Measurements from ENCODE around the gene SPATA20. TPM values are rescaled to one million over a fixed set of nuclear protein-coding genes. Genes with fewer than 3 reads are reported as not detected.

SPATA20 gene
- total RNA-seq, 1 donor from 2014 or later = 70.2 TPM

DNA sequence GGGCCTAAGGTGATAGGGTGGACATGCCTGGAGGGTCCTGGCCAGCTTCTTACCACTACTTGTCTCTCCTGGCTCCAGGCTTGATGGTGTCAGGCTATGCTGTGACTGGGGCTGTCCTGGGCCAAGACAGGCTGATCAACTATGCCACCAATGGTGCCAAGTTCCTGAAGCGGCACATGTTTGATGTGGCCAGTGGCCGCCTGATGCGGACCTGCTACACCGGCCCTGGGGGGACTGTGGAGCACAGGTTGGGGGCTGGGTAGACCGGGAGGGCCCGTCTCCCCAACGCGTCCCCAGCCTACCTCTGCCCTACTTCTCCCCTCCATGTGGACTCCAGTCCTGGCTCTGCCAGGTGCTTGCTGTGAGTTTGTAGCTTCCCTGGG is 4.5 kb downstream of the SPATA20 start:
- TF ChIP-seq CTCF (conservative IDR thresholded peaks at IDR 0.05; ENCODE audit: low read depth, low read length) = no peak
- H3K4me3 ChIP-seq (ENCODE audit: low read depth, low read length) = no peak overlapping the region
- no peak for DNase-seq (ENCODE audit: low read depth)

DNA sequence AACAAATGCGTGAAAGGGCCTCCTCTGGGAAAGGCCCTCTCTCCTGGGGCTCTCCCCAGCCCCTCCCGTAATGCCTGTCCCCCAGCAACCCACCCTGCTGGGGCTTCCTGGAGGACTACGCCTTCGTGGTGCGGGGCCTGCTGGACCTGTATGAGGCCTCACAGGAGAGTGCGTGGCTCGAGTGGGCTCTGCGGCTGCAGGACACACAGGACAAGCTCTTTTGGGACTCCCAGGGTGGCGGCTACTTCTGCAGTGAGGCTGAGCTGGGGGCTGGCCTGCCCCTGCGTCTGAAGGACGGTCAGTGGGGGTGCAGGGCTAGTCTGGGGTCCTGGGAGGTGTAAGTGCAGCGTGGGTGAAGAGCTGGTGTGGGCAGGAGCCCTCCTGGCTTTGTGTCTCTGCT is 4.9 kb downstream of the SPATA20 start:
- H3K4me3 ChIP-seq (ENCODE audit: low read depth, low read length) = no peak overlapping the region
- no peak for DNase-seq (ENCODE audit: low read depth)
- no peak for TF ChIP-seq CTCF (conservative IDR thresholded peaks at IDR 0.05; ENCODE audit: low read depth, low read length)

DNA sequence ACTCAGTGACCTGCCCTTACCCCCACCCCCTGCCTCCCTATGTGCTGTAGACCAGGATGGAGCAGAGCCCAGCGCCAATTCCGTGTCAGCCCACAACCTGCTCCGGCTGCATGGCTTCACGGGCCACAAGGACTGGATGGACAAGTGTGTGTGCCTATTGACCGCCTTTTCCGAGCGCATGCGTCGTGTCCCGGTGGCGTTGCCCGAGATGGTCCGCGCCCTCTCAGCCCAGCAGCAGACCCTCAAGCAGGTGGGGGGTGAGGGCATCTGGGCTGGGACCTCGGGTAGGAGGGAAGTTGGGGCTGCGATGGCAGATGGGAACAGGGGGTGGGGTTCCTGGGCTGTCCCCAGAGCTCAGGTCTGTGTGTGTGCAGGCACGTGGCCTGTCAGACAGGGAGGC is 7.2 kb downstream of the SPATA20 start:
- H3K4me3 ChIP-seq (ENCODE audit: low read depth, low read length) = no peak overlapping the region
- no peak for TF ChIP-seq CTCF (conservative IDR thresholded peaks at IDR 0.05; ENCODE audit: low read depth, low read length)
- DNase-seq (ENCODE audit: low read depth) = no peak

- no peak for TF ChIP-seq CTCF (conservative IDR thresholded peaks at IDR 0.05; ENCODE audit: low read depth, low read length)
- DNase-seq (ENCODE audit: low read depth) = no peak
Observed at GRCh38 chr17:50556803-50557202, 9.8 kb downstream of the SPATA20 start.

DNA sequence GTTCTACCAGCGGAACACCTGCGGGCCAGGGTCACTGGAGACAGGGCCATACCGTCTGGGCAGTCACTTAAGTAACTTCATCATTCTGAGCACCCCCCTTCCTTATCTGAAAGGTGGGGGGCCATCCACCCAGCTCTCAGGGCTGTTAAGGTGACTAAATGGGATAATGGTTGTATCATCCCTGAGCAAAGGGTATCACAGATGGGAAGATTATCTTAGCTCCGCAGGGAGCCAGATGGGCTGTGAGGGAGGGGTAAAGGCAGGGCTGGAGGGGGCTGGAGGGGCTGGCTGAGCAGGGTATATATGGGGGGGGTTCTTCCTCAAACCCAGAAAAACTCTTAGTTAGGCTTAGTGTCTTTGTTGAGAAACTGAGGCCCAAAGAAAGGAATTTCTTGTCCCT is 10.7 kb downstream of the SPATA20 start:
- H3K4me3 ChIP-seq (ENCODE audit: low read depth, low read length) = no peak overlapping the region
- DNase-seq (ENCODE audit: low read depth) = no peak
- no peak for TF ChIP-seq CTCF (conservative IDR thresholded peaks at IDR 0.05; ENCODE audit: low read depth, low read length)

More at GRCh38 chr17:50556803-50557202, 9.8 kb downstream of the SPATA20 start:
- H3K4me3 ChIP-seq (ENCODE audit: low read depth, low read length) = no peak overlapping the region

GRCh38 chr17:50558091-50558490 is 11.1 kb downstream of the SPATA20 start:
- no peak for DNase-seq (ENCODE audit: low read depth)
- H3K4me3 ChIP-seq (ENCODE audit: low read depth, low read length) = no peak overlapping the region
- TF ChIP-seq CTCF (conservative IDR thresholded peaks at IDR 0.05; ENCODE audit: low read depth, low read length) = no peak

DNA sequence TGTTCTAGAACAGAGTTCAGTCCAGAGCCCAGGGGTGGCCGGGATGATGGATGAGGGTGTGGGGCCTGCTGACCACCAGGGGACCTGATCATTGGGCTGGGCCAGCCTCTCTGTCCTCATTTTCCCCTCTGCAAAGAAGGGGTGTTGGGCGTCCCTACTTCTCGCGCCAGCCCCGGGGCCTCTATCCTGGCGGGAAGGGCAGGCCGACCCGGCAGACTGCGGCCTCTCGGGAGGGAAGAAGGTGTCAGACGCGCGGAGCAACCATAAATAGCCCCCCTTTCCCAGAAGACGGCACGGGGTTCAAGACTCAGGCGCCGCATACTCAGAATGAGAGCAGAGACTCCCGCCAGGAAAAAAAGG is 11.6 kb downstream of the SPATA20 start:
- no peak for TF ChIP-seq CTCF (conservative IDR thresholded peaks at IDR 0.05; ENCODE audit: low read depth, low read length)
- no peak for DNase-seq (ENCODE audit: low read depth)
- no peak overlapping the region for H3K4me3 ChIP-seq (ENCODE audit: low read depth, low read length)
